HG03469 (cell line): ENCODE measurements around the gene FNBP1.

Experiments used
- ATAC-seq: cut with Tn5 transposase; IDR thresholded peaks from one replicate; pipeline ENCODE4 v1.9.1; 2021; ENCODE audit warnings: mild to moderate bottlenecking, moderate library complexity, moderate number of reproducible peaks; ENCODE audit not compliant: unreplicated experiment

The FNBP1 gene

DNA sequence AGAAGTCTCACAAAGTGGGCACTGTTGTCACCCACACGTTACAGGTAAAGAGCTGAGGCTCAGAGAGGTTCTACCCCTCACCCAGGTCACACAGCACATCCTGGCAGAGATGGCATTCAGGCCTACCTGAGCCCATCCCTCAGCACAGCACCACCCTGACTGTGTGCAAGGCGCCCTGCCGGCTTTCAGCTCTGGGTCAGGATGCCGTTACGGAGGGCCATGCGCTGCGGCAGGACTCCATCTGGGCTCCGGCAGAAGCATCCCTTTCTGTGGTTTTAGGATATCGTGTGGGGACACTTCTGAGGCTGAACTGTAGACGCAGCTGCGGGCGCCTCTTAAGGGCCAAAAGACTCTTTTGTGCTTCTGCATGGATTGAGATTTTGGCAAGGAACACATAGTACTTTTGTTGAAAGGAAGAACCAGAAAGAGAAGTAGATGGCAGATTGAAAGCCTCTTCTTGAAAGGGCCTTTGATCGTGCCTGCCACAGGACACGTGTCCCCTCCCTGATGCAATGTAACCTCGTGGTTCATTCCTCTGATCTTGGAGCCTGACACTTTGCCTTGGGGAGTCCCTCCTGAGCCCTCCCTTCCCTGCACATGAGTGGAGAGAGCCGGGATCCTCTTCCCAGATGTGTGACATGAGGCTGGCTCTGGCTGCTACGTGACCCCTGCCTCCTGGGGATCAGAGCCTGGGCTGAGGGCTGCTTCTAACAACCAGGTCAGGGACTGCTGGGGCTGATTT is 176.4 kb downstream of the FNBP1 start:
- ATAC-seq, result no peak

DNA sequence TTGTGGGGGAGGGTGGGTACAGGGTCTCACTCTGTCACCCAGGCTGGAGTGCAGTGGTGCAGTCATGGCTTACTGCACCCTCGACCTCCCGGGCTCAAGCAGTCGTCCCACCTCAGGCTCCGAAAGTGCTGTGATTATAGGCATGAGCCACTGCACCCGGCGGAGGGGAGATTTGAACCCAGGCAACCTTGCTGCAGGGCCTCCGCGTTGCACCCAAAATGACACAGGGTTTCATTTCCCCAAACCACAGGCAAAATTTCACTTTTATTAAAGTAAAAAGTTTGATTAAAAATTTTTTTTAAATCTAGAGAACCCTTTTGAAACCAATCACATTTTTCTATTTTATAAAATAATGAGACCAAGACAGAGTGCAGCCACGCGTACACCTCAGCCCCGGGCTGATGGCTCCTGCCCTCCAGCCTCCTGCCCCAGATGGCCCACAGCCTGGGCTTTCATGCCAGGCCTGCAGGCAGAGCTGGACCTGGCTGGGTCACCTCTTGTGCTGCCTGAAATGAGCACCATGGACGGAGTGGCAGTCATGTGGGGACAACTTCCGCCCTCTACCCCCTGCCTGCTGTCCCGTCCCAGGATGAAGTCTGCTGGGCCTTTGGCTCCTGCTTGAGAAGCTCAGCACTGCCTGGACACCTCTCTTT is 177.2 kb downstream of the FNBP1 start:
- no peak for ATAC-seq

DNA sequence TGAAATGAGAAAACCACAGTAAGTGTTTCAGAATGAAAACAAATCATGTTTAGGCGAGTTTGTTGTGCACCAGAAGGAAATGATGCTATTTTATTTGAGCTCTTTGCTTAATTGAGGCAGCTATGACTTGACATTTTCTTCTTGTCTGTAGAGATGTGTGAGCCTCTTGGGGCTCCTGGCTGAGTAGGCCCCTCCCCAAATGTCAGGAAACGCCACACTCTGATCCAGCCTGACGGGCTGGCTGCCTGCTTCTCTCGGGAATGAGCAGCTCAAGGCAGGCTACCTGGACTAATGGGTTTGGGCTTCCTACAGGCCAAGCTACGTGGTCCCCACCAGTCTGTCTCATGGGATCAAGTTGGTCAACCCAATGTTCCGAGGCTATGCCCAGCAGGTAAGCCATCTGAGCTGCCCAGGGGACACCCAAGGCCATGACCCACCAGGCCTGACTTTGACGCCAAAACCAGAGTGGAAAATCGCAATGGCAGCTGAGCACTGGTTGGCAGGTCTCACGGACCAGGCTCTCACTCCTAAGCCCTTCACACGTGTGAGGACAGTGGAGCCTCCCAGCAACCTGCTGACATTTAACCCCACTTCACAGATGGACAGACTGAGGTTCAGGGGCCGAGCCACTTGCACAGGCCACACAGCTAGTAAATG is 177.9 kb downstream of the FNBP1 start:
- ATAC-seq, result no peak

DNA sequence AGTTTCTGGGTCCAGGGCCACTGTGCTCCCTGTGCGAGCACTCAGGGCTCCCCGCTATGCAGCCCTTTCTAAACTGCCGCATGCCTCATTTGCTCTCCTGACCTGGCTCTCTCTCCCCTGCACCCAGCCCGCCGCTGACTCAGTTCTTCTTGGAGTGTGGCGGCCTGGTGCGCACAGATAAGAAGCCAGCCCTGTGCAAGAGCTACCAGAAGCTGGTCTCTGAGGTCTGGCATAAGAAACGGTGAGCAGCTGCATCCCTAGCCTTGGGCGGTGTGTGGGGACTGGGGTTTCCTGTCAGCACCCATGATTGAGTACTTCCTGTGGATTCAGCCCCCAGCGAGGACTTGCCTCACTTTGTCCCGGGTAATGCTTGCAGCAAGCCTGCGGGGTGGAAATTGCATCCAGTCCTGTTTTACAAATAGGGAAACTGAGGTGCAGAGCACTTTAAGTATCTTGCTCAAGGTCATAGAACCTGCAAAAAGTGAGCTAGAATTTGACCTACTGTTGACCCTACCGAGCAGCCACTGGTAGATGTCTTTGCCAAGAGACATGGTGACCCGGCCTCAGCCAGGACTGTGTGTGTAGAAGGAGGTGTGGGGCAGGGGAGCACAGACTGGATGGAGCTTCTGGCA is 179.8 kb downstream of the FNBP1 start:
- no peak for ATAC-seq

DNA sequence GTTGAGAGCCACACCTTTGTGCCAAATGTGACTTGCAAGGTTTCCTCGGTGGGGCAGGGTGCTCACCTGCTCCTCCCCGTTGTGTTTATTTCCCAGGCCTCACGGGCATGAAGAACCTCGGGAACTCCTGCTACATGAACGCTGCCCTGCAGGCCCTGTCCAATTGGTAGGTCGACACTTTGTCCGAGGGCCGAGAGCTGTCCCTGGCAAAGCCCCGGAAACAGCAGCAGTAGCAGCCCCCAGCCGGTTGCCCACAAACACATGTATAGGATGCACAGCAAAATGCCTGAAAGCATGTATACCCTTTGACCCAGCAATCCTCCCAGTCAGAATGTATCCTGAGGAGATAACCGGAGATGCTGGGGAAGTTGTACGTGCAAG is 181.6 kb downstream of the FNBP1 start:
- ATAC-seq, result no peak

DNA sequence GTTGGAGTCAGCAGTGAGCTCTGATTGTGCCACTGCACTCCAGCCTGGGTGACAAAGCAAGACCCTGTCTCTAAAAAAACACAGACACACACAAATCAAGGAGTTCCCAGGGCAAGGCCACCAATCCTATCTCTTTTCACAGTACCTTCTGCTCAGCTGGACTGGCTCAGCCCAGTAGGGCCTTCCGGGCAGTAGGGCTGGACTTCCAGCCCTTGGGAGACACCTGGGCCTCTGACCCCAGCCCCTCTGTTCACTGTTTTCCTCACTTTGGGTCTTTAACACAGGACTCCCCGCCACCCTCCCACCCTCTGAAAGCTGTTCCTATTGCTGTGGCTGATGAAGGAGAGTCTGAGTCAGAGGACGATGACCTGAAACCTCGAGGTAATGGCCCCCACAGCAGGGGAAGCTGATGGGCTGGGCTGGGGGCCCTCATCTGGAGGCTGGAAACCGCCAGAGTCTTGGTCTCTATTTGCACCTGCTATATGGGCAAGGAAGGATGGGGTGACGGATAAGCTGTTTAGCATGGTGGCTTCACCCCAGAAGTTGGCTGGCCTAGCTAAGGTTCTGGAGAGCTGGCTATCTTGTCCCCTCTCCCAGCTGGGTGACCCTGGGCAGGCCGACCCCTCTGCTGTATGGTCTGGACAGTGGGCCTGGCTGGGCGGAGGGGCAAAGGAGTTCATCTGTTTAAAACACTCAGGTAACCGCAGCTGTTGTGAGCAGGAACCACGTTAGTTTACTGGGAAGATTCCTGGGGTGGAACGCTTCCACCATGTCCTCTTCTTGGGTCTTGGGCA is 182.1 kb downstream of the FNBP1 start:
- no peak for ATAC-seq

DNA sequence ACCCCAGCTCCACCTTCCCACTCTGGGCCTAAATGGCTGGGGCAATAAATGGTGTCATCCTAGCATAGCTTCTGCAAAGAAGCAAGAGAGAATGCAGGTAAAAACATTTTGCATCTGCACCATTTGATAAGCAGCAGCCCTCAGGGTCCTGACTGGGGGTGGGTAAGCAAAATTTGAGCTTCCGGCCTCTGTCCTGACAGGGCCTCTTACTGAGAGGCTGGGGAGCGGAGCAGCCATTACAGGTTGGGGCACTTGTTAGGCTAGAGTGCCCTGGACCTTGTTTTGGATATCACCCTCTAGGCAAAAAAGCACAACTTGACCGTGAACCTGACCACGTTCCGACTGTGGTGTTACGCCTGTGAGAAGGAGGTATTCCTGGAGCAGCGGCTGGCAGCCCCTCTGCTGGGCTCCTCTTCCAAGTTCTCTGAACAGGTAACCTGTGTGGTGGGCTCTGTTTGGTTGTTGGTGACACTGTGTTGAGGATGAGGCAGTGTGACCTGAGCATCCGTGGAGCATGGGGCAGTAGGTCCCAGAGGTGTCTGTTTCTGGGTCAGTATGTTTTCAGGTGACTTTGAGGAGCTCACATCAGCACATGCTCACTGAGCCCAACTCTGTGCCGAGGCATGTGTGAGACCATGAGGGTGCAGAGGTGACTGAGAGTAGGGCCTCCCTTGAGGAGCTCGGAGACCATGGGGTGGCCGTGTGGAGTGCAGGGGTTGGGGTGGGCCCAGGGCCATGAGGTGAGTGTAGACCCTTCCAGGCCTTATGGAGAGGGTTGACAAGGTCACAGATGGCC is 184.6 kb downstream of the FNBP1 start:
- no peak for ATAC-seq

DNA sequence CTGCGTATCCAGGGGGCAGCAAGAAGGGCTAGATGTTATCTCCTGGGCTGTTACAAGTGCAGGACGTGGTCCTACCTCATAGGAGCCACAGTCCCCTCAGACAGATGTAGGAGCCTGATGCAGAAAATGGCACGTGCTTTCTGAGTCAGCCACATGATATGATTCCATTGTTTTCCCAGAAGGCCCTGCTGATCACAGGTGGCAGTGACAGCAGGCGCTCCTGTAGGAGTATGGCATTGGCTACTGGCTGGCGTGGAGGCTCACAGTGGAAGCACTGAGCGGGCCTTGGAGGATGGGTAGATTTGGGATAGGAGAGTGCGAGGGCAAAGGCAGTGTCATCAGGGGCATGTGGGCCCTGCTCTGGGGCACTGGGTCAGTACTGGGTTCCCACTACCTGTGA is 185.8 kb downstream of the FNBP1 start:
- ATAC-seq, result no peak

DNA sequence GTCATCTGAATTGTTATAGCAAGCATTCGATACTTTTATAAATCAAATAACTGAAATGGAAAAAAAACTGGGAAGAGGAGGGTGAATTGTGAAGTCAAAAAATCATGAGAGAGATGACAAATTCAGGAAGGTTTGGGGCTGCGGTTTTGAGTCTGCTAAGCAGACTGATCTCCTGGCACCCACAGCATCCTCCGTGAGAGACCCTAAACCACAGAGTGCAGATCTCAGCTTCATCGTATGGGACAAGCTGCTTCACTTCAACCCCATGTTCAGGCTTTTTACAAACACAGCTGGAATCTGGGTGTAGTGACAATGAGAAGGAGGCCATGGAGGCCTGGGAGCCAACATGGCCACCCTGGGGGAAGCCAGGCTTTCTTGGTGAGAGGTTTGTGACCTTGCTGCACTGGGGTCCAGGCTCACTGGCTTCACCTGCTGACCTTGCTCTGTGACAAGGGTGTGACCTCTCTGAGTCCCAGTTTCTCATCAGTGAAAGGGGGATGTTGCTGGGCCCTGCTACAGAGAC is 188.3 kb downstream of the FNBP1 start:
- no peak for ATAC-seq

DNA sequence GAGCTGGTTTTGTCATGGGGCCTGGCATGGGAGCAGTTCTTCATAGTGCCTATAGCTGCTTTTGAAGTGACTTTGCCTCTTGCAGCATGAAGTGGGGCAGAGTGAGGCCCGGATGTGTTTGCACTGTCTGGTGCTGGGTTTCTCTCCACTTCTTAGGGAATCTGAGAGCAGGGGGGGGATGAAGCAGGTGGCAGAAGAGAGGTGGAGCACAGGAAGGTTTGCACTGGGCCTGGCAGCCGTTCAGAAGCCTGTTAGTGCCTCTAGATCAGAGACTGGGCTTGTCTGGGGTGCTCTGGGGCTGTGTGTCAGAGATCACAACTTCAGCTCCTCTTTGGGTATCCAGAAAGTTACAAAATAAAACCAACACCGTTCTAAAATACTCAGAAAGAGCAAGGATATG is 189.4 kb downstream of the FNBP1 start:
- no peak for ATAC-seq

DNA sequence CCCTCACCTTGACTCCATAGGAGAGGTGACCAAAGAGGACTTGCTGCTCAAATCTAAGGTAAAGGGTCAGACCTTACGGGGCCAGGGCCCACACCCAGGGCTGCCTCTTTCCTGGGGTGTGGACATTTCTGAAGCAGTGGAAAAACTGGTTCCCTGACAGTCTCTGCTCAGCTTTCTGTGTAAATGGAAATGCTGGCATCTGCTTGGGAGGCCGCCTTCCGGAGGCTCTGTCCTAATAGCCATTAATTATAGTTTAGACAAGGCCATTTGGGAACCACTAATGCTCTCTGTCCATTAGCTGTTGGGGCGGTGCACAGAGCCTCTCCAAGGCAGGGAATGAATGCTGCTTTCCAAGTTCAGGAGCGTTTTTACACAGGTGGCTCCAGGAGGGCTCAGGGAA is 190.4 kb downstream of the FNBP1 start:
- ATAC-seq, result no peak

DNA sequence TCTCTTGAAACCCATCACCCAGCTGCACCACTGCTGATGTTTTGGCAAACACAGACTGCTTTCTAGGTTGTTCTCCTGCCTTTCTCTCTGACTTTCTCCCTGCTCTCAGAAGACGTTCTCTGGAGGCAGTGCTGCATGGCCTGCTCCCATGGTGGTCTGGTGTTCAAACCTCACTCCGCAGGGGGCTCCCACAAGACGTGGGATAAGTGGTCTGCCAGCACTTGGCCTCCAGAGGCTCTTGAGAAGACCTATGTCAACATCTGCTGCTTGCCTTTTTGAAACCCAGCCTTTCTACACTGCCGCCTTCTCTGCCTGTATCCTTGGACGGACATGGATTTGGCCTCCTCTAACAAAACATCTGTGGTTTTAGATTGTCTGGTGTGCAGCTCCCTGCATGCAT is 191.2 kb downstream of the FNBP1 start:
- no peak for ATAC-seq

DNA sequence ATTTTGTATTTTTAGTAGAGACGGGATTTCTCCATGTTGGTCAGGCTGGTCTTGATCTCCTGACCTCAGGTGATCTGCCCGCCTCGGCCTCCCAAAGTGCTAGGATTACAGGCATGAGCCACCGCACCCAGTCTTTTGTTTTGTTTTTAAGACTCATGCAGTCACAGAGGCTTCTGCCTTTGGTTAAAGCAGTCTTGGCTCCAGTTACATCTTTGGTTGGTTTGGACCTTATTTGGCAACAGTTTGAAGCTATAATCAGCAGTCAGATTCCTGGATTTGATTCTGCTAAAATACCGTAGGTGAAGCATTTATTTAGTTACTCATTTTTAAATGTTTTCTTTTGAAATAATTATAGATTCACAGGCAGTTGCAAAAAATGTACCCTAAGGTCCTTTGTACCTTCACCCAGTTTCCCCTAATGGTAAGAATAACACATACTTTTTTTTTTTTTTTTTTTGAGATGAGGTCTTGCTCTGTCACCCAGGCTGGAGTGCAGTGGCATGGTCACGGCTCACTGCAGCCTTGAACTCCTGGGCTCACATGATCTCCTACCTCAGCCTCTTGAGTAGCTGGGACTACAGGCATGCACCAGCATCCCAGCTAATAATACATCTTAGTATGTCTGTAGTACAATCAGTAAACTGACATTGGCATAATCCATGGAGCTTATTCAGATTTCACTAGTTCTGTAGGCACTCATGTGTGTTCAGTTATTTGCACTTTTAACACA is 192.0 kb downstream of the FNBP1 start:
- no peak for ATAC-seq

DNA sequence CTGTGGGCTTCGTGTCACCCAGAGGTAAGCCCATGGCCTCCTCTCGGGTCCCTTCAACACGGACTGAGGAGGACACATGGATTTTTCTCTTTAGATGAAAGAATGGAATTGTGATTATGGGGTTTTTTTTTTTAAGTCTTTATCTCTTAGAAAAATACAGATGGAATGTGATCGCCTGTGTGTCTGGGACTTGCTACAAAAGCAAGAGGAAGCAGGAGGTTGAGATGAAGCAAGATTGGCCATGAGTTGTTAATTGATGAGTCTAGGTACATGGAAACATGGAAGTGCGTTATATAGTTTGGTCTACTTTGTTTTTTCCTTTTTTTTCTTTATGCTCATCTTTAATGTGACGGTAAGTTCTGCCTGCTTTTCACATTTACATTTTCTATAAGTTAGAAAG is 193.1 kb downstream of the FNBP1 start:
- no peak for ATAC-seq

DNA sequence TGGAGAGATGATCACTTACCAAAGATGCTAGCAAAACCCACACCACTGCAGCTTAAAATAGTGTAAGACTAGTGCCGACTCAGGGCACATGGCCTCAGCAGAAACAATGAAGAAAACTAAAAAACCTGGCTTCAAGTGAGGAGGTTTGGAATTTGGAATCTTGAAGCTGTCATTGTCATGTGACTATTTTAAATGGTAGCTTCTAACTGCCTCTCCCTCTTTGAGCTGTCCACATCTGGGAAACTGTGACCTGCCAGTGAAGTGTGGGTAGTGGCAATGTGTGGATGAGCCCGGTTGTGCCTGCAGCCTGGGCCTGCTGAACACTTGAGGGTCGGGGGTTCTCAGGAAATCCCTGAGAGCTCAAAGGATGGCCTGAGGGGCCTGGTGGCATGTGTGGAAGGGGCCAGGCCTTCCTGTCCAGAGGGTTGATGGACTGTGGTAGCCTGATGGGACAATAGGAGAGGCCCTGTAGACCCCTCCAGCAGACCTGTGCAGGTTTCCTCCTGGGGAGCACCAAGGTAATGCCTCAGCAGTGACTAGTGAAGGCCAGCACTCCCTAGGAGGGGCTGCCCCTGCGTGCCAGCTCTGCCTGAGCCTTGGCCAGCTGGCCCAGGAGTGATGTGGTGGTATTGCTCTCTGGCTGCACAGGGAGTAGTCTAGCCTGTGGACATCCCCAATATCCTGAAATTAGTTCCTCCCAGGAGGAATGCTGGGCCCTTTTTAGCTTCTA is 194.1 kb downstream of the FNBP1 start:
- no peak for ATAC-seq

DNA sequence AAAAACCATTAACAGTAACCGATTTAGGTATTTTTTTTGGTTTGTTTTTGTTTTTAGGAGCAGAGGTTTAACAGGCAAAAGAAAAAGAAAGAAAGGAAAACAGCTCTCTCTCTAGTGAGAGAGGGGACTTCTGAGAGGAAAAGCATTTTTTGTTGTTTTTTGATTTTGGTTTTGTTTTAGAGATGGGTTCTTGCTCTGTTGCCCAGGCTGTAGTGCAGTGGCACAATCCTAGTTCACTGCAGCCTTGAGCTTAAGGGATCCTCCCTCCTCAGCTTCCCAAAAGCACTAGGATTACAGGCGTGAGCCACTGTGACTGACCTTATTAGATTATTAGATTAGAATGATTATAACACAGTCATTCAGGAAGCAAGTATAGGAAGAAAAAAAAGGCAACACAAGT is 197.6 kb downstream of the FNBP1 start:
- no peak for ATAC-seq

DNA sequence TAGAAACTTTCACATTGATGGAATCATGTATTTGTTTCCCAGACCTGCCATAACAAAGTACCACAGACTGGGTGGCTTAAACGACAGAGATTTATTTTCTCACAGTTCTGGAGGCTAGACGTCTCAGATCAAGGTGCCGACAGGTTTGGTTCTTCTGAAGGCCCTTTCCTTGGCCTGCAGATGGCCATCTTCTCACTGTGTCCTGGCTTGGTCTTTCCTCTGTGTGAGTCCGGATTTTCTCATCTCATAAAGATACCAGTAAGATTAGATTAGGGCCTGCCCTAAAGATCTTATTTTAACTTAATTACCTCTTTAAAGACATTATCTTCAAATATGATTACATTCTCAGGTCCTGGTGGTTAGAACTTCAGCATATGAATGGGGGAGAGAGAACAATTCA is 201.9 kb downstream of the FNBP1 start:
- no peak for ATAC-seq

DNA sequence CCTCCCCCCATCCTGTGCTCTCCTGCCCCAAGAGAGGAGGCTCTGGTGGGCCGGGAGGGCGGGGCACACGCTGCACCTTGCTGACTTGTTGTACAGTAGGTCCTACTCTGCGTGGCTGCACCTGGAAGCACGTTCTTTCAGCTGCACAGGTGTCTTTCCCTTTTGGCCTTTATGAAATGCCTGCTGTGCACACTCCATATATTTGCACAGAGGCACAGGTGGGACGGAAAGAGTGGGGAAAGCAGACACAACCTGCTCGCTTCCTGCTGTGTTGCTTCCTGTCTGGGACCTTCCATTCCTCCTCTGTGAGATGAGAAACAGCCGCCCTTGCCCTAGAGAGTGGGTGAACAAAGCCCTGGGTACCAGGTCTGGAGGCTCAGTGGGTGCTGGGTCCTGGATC is 203.0 kb downstream of the FNBP1 start:
- ATAC-seq, result no peak
